GM12891 (cell line): ENCODE data around the gene LETMD1.

Source experiments
- POLR2A ChIP-seq: IDR thresholded peaks from 2 replicates; pipeline ENCODE4 v1.6.1; 2011; ENCODE audit warnings: low read depth, low read length, control low read depth
- POLR2AphosphoS5 ChIP-seq: IDR thresholded peaks from 2 replicates; pipeline ENCODE4 v1.6.1; 2011; ENCODE audit warnings: low read depth, low read length, control low read depth
- POU2F2 ChIP-seq: IDR thresholded peaks from 2 replicates; pipeline ENCODE4 v1.6.1; 2011; ENCODE audit warnings: low read depth, mild to moderate bottlenecking, control low read depth, low read length, moderate library complexity
- SPI1 ChIP-seq: IDR thresholded peaks from 2 replicates; pipeline ENCODE4 v1.6.1; 2011; ENCODE audit warnings: low read depth, low read length, control low read depth
- TAF1 ChIP-seq: IDR thresholded peaks from 2 replicates; pipeline ENCODE4 v1.6.1; 2011; ENCODE audit warnings: low read depth, low read length, control low read depth

- TF ChIP-seq POLR2A (no peak), POLR2AphosphoS5 (no peak), POU2F2 (no peak), SPI1 (no peak), TAF1 (no peak)
Measured at GRCh38 chr12:51056242-51056641, 8.1 kb downstream of the LETMD1 start.
